Endothelial cell of umbilical vein (primary cell): ENCODE measurements around the gene FAM50B. TPM values are rescaled to one million over a fixed set of nuclear protein-coding genes. Genes with fewer than 3 reads are reported as not detected.

Source experiments
- BruUV-seq: library from RNA; stranded (reverse); fragments of 400-500 nt; replicated peaks from 2 replicates; lab custom pipeline; 2021; lab: Mats Ljungman, UMichigan
- CTCF ChIA-PET: fragments of 300-600, 350-600 bp; sonication (Branson Sonifier 250); formaldehyde crosslinking; loops from one replicate; lab custom pipeline; 2021; ENCODE audit warnings: antibody characterized with exemption, inconsistent platforms; lab: Charles Lee
- POLR2A ChIA-PET: fragments of 300-600, 350-600 bp; sonication (Branson Sonifier 250); formaldehyde crosslinking; loops from one replicate; lab custom pipeline; 2021; ENCODE audit warnings: antibody characterized with exemption, inconsistent platforms; lab: Charles Lee
- DNase-seq: peaks from one replicate; pipeline ENCODE4 v3.0.0-alpha.2; 2011; ENCODE audit warnings: low read depth, low spot score
- FAIRE-seq: peaks from 2 replicates; lab custom pipeline; 2011; peaks lifted over from hg19 to GRCh38; lab: Jason Lieb, UNC
- H2AFZ ChIP-seq: 2 replicates; pipeline ENCODE4 v1.6.0; 2012; ENCODE audit warnings: low read depth, low read length, control low read depth, inconsistent platforms
- H3K27ac ChIP-seq: 2 replicates; pipeline ENCODE4 v1.5.1; 2011; ENCODE audit warnings: low read depth, mild to moderate bottlenecking, control low read depth, low read length, moderate library complexity; ENCODE audit not compliant: insufficient read depth
- H3K27me3 ChIP-seq, 2 experiments: 2 replicates each; pipeline versions ENCODE4 v1.6.0 to v1.6.1; 2011; ENCODE audit warnings: low read length in 2 of 2, mixed read lengths in 1 of 2; ENCODE audit not compliant: control insufficient read depth in 2 of 2, insufficient read depth in 2 of 2
- H3K36me3 ChIP-seq, 2 experiments: 2 replicates in 1 of 2; 3 replicates in 1 of 2; pipeline ENCODE4 v1.5.1; 2011; ENCODE audit warnings: low read length in 2 of 2, mild to moderate bottlenecking in 1 of 2, moderate library complexity in 1 of 2; ENCODE audit not compliant: control insufficient read depth in 2 of 2, insufficient read depth in 2 of 2; ENCODE audit errors: extremely low read depth in 1 of 2
- H3K4me1 ChIP-seq: 3 replicates; pipeline ENCODE4 v1.5.1; 2011; ENCODE audit warnings: mild to moderate bottlenecking, low read length; ENCODE audit not compliant: control insufficient read depth, insufficient read depth; ENCODE audit errors: extremely low read depth
- H3K4me2 ChIP-seq: 2 replicates; pipeline ENCODE4 v1.6.1; 2011; ENCODE audit warnings: low read length, control low read depth, mixed read lengths; ENCODE audit not compliant: insufficient read depth
- H3K4me3 ChIP-seq, 3 experiments: fragments of 200-600 bp in 1 of 3; sonication (generic), shearing (Covaris generic) in 1 of 3; replicated peaks in 1 of 3; 2 replicates each; pipeline ENCODE4 v1.5.1; 2011 to 2016; ENCODE audit warnings: control low read depth in 3 of 3, low read length in 3 of 3, mild to moderate bottlenecking in 2 of 3, inconsistent platforms in 1 of 3, low read depth in 1 of 3, moderate library complexity in 1 of 3; ENCODE audit not compliant: insufficient read depth in 1 of 3
- H3K79me2 ChIP-seq: 2 replicates; pipeline ENCODE4 v1.6.0; 2012; ENCODE audit warnings: low read length, inconsistent platforms; ENCODE audit not compliant: control insufficient read depth, insufficient read depth
- H3K9ac ChIP-seq: replicated peaks from 2 replicates; pipeline ENCODE3; 2011; ENCODE audit warnings: low read length, control low read depth; ENCODE audit not compliant: insufficient read depth; ENCODE audit errors: extremely low read depth
- H3K9me1 ChIP-seq: replicated peaks from 3 replicates; pipeline ENCODE4 v1.6.0; 2011; ENCODE audit warnings: mild to moderate bottlenecking, low read length; ENCODE audit not compliant: control insufficient read depth, insufficient read depth; ENCODE audit errors: extremely low read depth
- H3K9me3 ChIP-seq: replicated peaks from 2 replicates; pipeline ENCODE4 v1.5.1; 2012; ENCODE audit warnings: low read length, inconsistent platforms; ENCODE audit not compliant: control insufficient read depth, insufficient read depth
- H4K20me1 ChIP-seq: replicated peaks from 2 replicates; pipeline ENCODE3; 2011; ENCODE audit warnings: mild to moderate bottlenecking, low read length; ENCODE audit not compliant: control insufficient read depth, insufficient read depth; ENCODE audit errors: extremely low read depth
- CTCF ChIP-seq, 2 donors: IDR thresholded peaks; 1 replicate in 1 of 2; 2 replicates in 1 of 2; pipeline ENCODE4 v1.5.1; 2011; ENCODE audit warnings: low read length in 2 of 2, mild to moderate bottlenecking in 2 of 2, moderate library complexity in 2 of 2, control low read depth in 1 of 2, inconsistent platforms in 1 of 2, low read depth in 1 of 2; ENCODE audit not compliant: insufficient read depth in 1 of 2; ENCODE audit errors: extremely low read depth in 1 of 2
- EZH2 ChIP-seq: IDR thresholded peaks from 2 replicates; pipeline ENCODE4 v1.6.1; 2012; ENCODE audit warnings: borderline replicate concordance, low read depth, mild to moderate bottlenecking, moderate library complexity, low read length, inconsistent platforms; ENCODE audit not compliant: severe bottlenecking
- FOS ChIP-seq: IDR thresholded peaks from 2 replicates; pipeline ENCODE4 v1.6.1; 2011; ENCODE audit warnings: mild to moderate bottlenecking, low read length, moderate library complexity, borderline replicate concordance; ENCODE audit not compliant: insufficient read depth
- GATA2 ChIP-seq: IDR thresholded peaks from 2 replicates; pipeline ENCODE4 v1.7.0; 2011; ENCODE audit warnings: low read depth, mild to moderate bottlenecking, moderate library complexity, mixed read lengths, low read length; ENCODE audit not compliant: insufficient read length, insufficient read depth
- JUN ChIP-seq: IDR thresholded peaks from 2 replicates; pipeline ENCODE4 v1.6.1; 2011; ENCODE audit warnings: borderline replicate concordance, low read depth; ENCODE audit not compliant: insufficient read length, insufficient read depth
- MAX ChIP-seq: IDR thresholded peaks from 2 replicates; pipeline ENCODE4 v1.6.1; 2011; ENCODE audit not compliant: insufficient read depth, insufficient read length
- MYC ChIP-seq: IDR thresholded peaks from one replicate; pipeline ENCODE4 v1.6.1; 2011; ENCODE audit warnings: mild to moderate bottlenecking, low read depth, low read length
- POLR2A ChIP-seq: IDR thresholded peaks from 2 replicates; pipeline ENCODE4 v1.6.1; 2012; ENCODE audit warnings: low read depth, mild to moderate bottlenecking, control low read depth, low read length
- POLR2AphosphoS5 ChIP-seq: IDR thresholded peaks from 2 replicates; pipeline ENCODE4 v1.6.1; 2012; ENCODE audit warnings: low read depth, mild to moderate bottlenecking, control low read depth, low read length, moderate library complexity; ENCODE audit not compliant: insufficient read depth
- dilution Hi-C: fragments of 300-500 bp; cut with MboI; formaldehyde crosslinking; loops from one replicate; pipeline ENCODE4 v1.15.0; 2019; ENCODE audit warnings: low sequenced_read_pairs; ENCODE audit not compliant: extremely low pct_ligation_motif_present
- intact Hi-C: fragments of 100-400 bp; cut with micrococcal nuclease; formaldehyde crosslinking; loops from one replicate; pipeline ENCODE4 v1.10.0; 2022
- polyA plus RNA-seq, 4 experiments: library from polyadenylated mRNA; depleted of rRNA in 3 of 4; stranded (reverse) in 3 of 4; unstranded in 1 of 4; fragments of >200 nt; gene quantifications; 2 replicates each; pipeline versions ENCODE4 v1.2.1 to v1.2.3, GENCODE V29; 2011 to 2012; ENCODE audit warnings: missing spikeins in 1 of 4
- total RNA-seq: library from RNA; stranded (reverse); gene quantifications from 2 replicates; pipeline ENCODE4 v1.2.3, GENCODE V29; 2021

FAM50B gene
- total and polyA plus RNA-seq, 2 donors (not counting 3 experiments of a cell fraction or from before 2014, with no cell fraction given) = 10.0 to 14.1 TPM

- dilution Hi-C loops (no loop called here), intact Hi-C loops (no loop called here)
- Histone ChIP-seq H3K4me2 (no peak overlapping the region), H3K27ac (peak overlapping the region; percentile 96), H3K4me3 (no peak overlapping the region), H3K4me1 (peaks cover 43% of the 10 kb centered on the region), H3K9me1 (no peaks in the 10 kb centered on the region), H3K36me3 (no peaks in the 10 kb centered on the region), H3K27me3 (no peaks in the 10 kb centered on the region), H3K9ac (no peak overlapping the region), H3K9me3 (no peaks in the 10 kb centered on the region), H4K20me1 (no peaks in the 10 kb centered on the region), H2AFZ (peak overlapping the region; percentile 66), H3K79me2 (no peaks in the 10 kb centered on the region)
- TF ChIP-seq POLR2AphosphoS5 (no peak), MYC (no peak), GATA2 (no peak), EZH2 (no peak), MAX (no peak), CTCF (IDR thresholded peaks at IDR 0.05; ENCODE audit: extremely low read depth in 1 of 2, insufficient read depth in 1 of 2, low read depth in 1 of 2, low read length in 2 of 2) (no peak), JUN (no peak), POLR2A (no peak), FOS (no peak)
- DNase-seq = peak; percentile 34
- BruUV-seq = no TSS peak
- CTCF ChIA-PET = interaction anchor here (0.5 to 5.6 kb wide), 7 partner anchors 8 to 167 kb away, joined by 3 to 54 read pairs (median 3); partner anchors contain the start of gene FAM50B
- POLR2A ChIA-PET = no interaction called here
- peak; percentile 12 for FAIRE-seq
Measured at GRCh38 chr6:3822747-3823445, 26.3 kb upstream of the FAM50B start.
